Measurements from ENCODE around the gene PTOV1. TPM values are rescaled to one million over a fixed set of nuclear protein-coding genes. Genes with fewer than 3 reads are reported as not detected.

The PTOV1 gene
- total and polyA plus RNA-seq, 2 of the 8 experiments (the other 6 are each of a cell fraction or from before 2014, with no cell fraction given), result 147 to 251 TPM

- H3K27ac ChIP-seq (ENCODE audit: low read depth, low read length), result no peak overlapping the region
- no peak overlapping the region for H3K4ac ChIP-seq (replicated peaks; ENCODE audit: insufficient read length, low read depth, low read length)
- H3K56ac ChIP-seq (replicated peaks; ENCODE audit: insufficient read length, low read depth, low read length), result no peak overlapping the region
- no peak overlapping the region for H3K9ac ChIP-seq (replicated peaks in 1 of 4; ENCODE audit: extremely low read depth in 1 of 4, low read depth in 3 of 4, low read length in 3 of 4)
- H2BK20ac ChIP-seq (ENCODE audit: low read length), result no peak overlapping the region
- H3K4me2 ChIP-seq (ENCODE audit: insufficient read depth in 1 of 2, low read depth in 2 of 2, low read length in 2 of 2), result no peak overlapping the region
- no peak overlapping the region for H3K14ac ChIP-seq (ENCODE audit: insufficient read length)
- no peak overlapping the region for H4K91ac ChIP-seq (replicated peaks; ENCODE audit: insufficient read length, low read length)
- no peak overlapping the region for H2AK5ac ChIP-seq (ENCODE audit: low read depth, low read length)
- H3K9me3 ChIP-seq (ENCODE audit: insufficient read depth in 2 of 2, low read depth in 1 of 2, low read length in 1 of 2), result no peaks in the 10 kb centered on the region
- 94% methylated on average over 15 of the region's 17 CpGs; no CpG with 5 or more reads in 1 of the 2 experiments for WGBS, 2 experiments (ENCODE audit: extremely low coverage in 1 of 2, insufficient coverage in 1 of 2, insufficient read length in 1 of 2, insufficient replicate concordance in 2 of 2, low coverage in 1 of 2, low lambda C conversion rate in 2 of 2, missing lambda C conversion rate in 1 of 2)
- peaks cover under 1% of the 10 kb centered on the region in 2 experiments for H4K20me1 ChIP-seq (replicated peaks in 1 of 2; ENCODE audit: control insufficient read depth in 1 of 2, insufficient read depth in 2 of 2, low read length in 2 of 2)
- FAIRE-seq, result no peak
- H2AFZ ChIP-seq (ENCODE audit: low read length), result no peak overlapping the region
- H3K18ac ChIP-seq (ENCODE audit: extremely low read depth, low read length), result no peak overlapping the region
- no peak overlapping the region for H4K5ac ChIP-seq (ENCODE audit: insufficient read length, low read depth, low read length)
- no peak overlapping the region for H3K4me3 ChIP-seq (ENCODE audit: extremely low read depth in 1 of 4, insufficient read depth in 2 of 4, low read depth in 3 of 4, low read length in 4 of 4)
- H3K27me3 ChIP-seq (replicated peaks in 1 of 4; ENCODE audit: control insufficient read depth in 3 of 4, extremely low read depth in 1 of 4, insufficient read depth in 3 of 4, low read length in 3 of 4), result no peaks in the 10 kb centered on the region
- no peak overlapping the region for H4K8ac ChIP-seq (ENCODE audit: extremely low read depth, insufficient read depth, low read length)
- H3K23ac ChIP-seq (ENCODE audit: insufficient read length), result no peak overlapping the region
- 0 out of 2 replicates have a peak, but pooled peaks have one; percentile 8 for TF ChIP-seq YY1 (IDR thresholded peaks at IDR 0.05; ENCODE audit: low read depth, low read length)
- no peak for TF ChIP-seq NRF1 (IDR thresholded peaks at IDR 0.05; ENCODE audit: low read depth, low read length)
- no peak for TF ChIP-seq GABPA (IDR thresholded peaks at IDR 0.05; ENCODE audit: borderline replicate concordance, insufficient read depth, low read length)
- no peak for TF ChIP-seq TAF7 (optimal IDR thresholded peaks at IDR 0.05; ENCODE audit: borderline replicate concordance, low read depth, low read length)
- no peak for TF ChIP-seq POLR2AphosphoS5 (IDR thresholded peaks at IDR 0.05; ENCODE audit: low read depth, low read length)
- peak in 1 of 3 experiments; percentile 5; a peak in 1 of 4 replicates for TF ChIP-seq CTCF (IDR thresholded peaks at IDR 0.05; ENCODE audit: control extremely low read depth in 1 of 3, insufficient read depth in 1 of 3, low read depth in 1 of 3, low read length in 3 of 3)
- TF ChIP-seq JUN (IDR thresholded peaks at IDR 0.05; ENCODE audit: low read depth, low read length), result no peak
- no peaks in the 10 kb centered on the region for H3K79me2 ChIP-seq (ENCODE audit: control insufficient read depth in 1 of 2, insufficient read depth in 2 of 2, low read length in 2 of 2)
- DNase-seq (ENCODE audit: low read depth in 1 of 2, low spot score in 2 of 2), result no peak
- H3K23me2 ChIP-seq (ENCODE audit: low read depth, low read length), result no peaks in the 10 kb centered on the region
- H2BK120ac ChIP-seq (replicated peaks; ENCODE audit: low read depth, low read length), result no peak overlapping the region
- peaks cover 3% of the 10 kb centered on the region; the same call in 1 of the 2 replicates for H3K79me1 ChIP-seq (ENCODE audit: low read depth, low read length)
- peaks cover 2 to 12% (median 8%) of the 10 kb centered on the region in 4 experiments; a peak in 5 of 8 replicates for H3K36me3 ChIP-seq (ENCODE audit: control insufficient read depth in 2 of 4, insufficient read depth in 4 of 4, low read length in 3 of 4)
- H2BK15ac ChIP-seq (ENCODE audit: low read length), result no peak overlapping the region
- CTCF ChIA-PET (ENCODE audit: partially characterized antibody), result interaction anchor here (1.1 kb wide), 1 partner anchor 22 kb away, joined by 3 read pairs; no protein-coding TSS in a partner anchor
- no peak overlapping the region for H2BK12ac ChIP-seq (ENCODE audit: low read depth, low read length)
- no peak overlapping the region for H2BK5ac ChIP-seq (ENCODE audit: low read depth, low read length)
- H3K4me1 ChIP-seq (replicated peaks in 1 of 4; ENCODE audit: control insufficient read depth in 3 of 4, insufficient read depth in 4 of 4, low read length in 3 of 4), result no peaks in the 10 kb centered on the region
- POLR2A ChIA-PET (ENCODE audit: partially characterized antibody), result interaction anchor here (0.7 to 3.1 kb wide), 3 partner anchors 9 to 30 kb away, joined by 3 to 13 read pairs (median 3); partner anchors contain the start of gene PTOV1
These were observed 10.2 kb upstream of the PTOV1 start for GRCh38 chr19:49840736-49841249.

Data from H1 (cell line).